NCI-H2196 treated with DMSO at 0.1 percent for 48 hours (cell line): ENCODE data around the gene FAM227A.
"Not testable (repeated sequence)": the region's sequence is repeated elsewhere in the genome, so short reads cannot be mapped to it uniquely, and the experiment has no call there.

ENCODE experiments used
- DNase-seq: peaks from one replicate; lab custom pipeline; 2025; ENCODE audit not compliant: unreplicated experiment; lab: John Stamatoyannopoulos, UW

FAM227A gene

GRCh38 chr22:38612217-38613006 lies 43.8 kb downstream of the FAM227A start:
- no peak for DNase-seq

- DNase-seq: no peak
Observed at GRCh38 chr22:38611559-38611958, 44.6 kb downstream of the FAM227A start.

- DNase-seq: no peak
Observed at GRCh38 chr22:38610234-38610633, 46.0 kb downstream of the FAM227A start.

GRCh38 chr22:38608992-38609750 lies 47.0 kb downstream of the FAM227A start:
- no peak for DNase-seq

GRCh38 chr22:38607680-38608079 lies 48.5 kb downstream of the FAM227A start:
- DNase-seq: no peak

GRCh38 chr22:38602166-38602565 lies 54.0 kb downstream of the FAM227A start:
- no peak for DNase-seq

- no peak for DNase-seq
Observed at GRCh38 chr22:38601221-38601764, 54.9 kb downstream of the FAM227A start.

GRCh38 chr22:38599466-38599865 lies 56.7 kb downstream of the FAM227A start:
- DNase-seq: no peak

- not testable (repeated sequence) for DNase-seq
Observed at GRCh38 chr22:38582923-38583322, 73.3 kb downstream of the FAM227A start.

GRCh38 chr22:38578505-38578904 lies 77.7 kb downstream of the FAM227A start:
- DNase-seq: no peak

- DNase-seq: no peak
Observed at GRCh38 chr22:38572065-38572464, 84.1 kb downstream of the FAM227A start.

- no peak for DNase-seq
Observed at GRCh38 chr22:38570779-38571364, 85.3 kb downstream of the FAM227A start.

- DNase-seq: peak; percentile 65
Observed at GRCh38 chr22:38569972-38570778, 86.0 kb downstream of the FAM227A start, which contains the start of gene DMC1. DMC1 (minus strand) TSS chr22:38570183; CDS start chr22:38568256, 1,927 bp downstream.

- no peak for DNase-seq
Observed at GRCh38 chr22:38569181-38569971, 86.8 kb downstream of the FAM227A start.

GRCh38 chr22:38567531-38568285 lies 88.5 kb downstream of the FAM227A start:
- DNase-seq: no peak

- no peak for DNase-seq
Observed at GRCh38 chr22:38566726-38567504, 89.3 kb downstream of the FAM227A start.

GRCh38 chr22:38565441-38565840 lies 90.8 kb downstream of the FAM227A start:
- no peak for DNase-seq

GRCh38 chr22:38564669-38565068 lies 91.5 kb downstream of the FAM227A start:
- no peak for DNase-seq
